Nephron (organoid): ENCODE results near the gene ZRSR2.

Source experiments
- H3K27ac Mint-ChIP-seq, 3 experiments: 2 replicates each; pipeline ENCODE4 v1.8.0; 2020; ENCODE audit warnings: mixed read lengths in 3 of 3, mild to moderate bottlenecking in 2 of 3, moderate library complexity in 1 of 3
- H3K27me3 Mint-ChIP-seq: 2 replicates; pipeline ENCODE4 v1.8.0; 2021; ENCODE audit warnings: low read depth, mild to moderate bottlenecking, moderate library complexity, mixed read lengths
- H3K36me3 Mint-ChIP-seq: 2 replicates; pipeline ENCODE4 v1.8.0; 2020; ENCODE audit warnings: low read depth, mixed read lengths
- H3K4me1 Mint-ChIP-seq: 2 replicates; pipeline ENCODE4 v1.8.0; 2020; ENCODE audit warnings: mixed read lengths
- H3K4me3 Mint-ChIP-seq, 3 experiments: 2 replicates each; pipeline ENCODE4 v1.8.0; 2020; ENCODE audit warnings: mild to moderate bottlenecking in 3 of 3, mixed read lengths in 3 of 3, moderate library complexity in 2 of 3
- H3K9me3 Mint-ChIP-seq: 2 replicates; pipeline ENCODE4 v1.8.0; 2020; ENCODE audit warnings: mixed read lengths
- CTCF ChIP-seq, 3 experiments: fragments of 200-600 bp; sonication (generic); IDR thresholded peaks; one replicate each; pipeline ENCODE4 v1.5.0; 2021; ENCODE audit warnings: antibody characterized with exemption in 3 of 3; ENCODE audit not compliant: unreplicated experiment in 3 of 3

The ZRSR2 gene

GRCh38 chrX:15856222-15856587 is 65.9 kb downstream of the ZRSR2 start:
- H3K27ac Mint-ChIP-seq = peak overlapping the region; percentile 28 to 46 (median 37)
- peaks cover 17% of the 10 kb centered on the region for H3K4me1 Mint-ChIP-seq
- peaks cover 24% of the 10 kb centered on the region for H3K27me3 Mint-ChIP-seq
- H3K4me3 Mint-ChIP-seq = peak overlapping the region; percentile 73 to 81 (median 81)
- TF ChIP-seq CTCF (IDR thresholded peaks at IDR 0.05; ENCODE audit: unreplicated experiment in 3 of 3) = no peak
- H3K9me3 Mint-ChIP-seq = no peaks in the 10 kb centered on the region
- H3K36me3 Mint-ChIP-seq = no peaks in the 10 kb centered on the region

DNA sequence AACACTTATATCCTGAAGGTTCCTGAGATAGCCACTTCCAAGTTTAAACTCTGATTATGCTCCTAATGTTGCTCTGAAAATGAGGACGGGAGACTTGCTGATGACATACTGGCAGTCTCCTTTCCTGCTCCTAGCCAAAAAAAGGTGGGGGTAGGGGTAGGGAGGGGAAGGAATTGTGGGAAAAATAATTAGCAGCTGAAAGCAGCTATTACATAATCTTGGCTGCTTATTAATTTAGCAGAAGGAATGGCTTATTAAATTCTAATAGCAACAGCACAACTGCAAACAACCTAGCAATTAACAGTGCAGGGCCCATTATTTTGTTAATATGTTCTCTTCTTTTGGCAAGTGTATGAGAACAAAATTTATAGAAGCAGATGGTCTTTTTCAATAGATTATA is 66.4 kb downstream of the ZRSR2 start:
- no peak for TF ChIP-seq CTCF (IDR thresholded peaks at IDR 0.05; ENCODE audit: unreplicated experiment in 3 of 3)
- Mint-ChIP-seq H3K27me3 (peaks cover 28% of the 10 kb centered on the region), H3K27ac (peak overlapping the region; percentile 28 to 46 (median 37)), H3K4me3 (peak overlapping the region; percentile 73 to 81 (median 81)), H3K4me1 (peaks cover 17% of the 10 kb centered on the region), H3K36me3 (no peaks in the 10 kb centered on the region), H3K9me3 (no peaks in the 10 kb centered on the region)

- H3K27me3 Mint-ChIP-seq = peaks cover 28% of the 10 kb centered on the region
- H3K36me3 Mint-ChIP-seq = no peaks in the 10 kb centered on the region
- no peak overlapping the region for H3K27ac Mint-ChIP-seq
- peaks cover 17% of the 10 kb centered on the region for H3K4me1 Mint-ChIP-seq
- TF ChIP-seq CTCF (IDR thresholded peaks at IDR 0.05; ENCODE audit: unreplicated experiment in 3 of 3) = no peak
- H3K4me3 Mint-ChIP-seq = no peak overlapping the region
- H3K9me3 Mint-ChIP-seq = no peaks in the 10 kb centered on the region
Measured at GRCh38 chrX:15858051-15858450, 67.8 kb downstream of the ZRSR2 start.

GRCh38 chrX:15860921-15861320 is 70.6 kb downstream of the ZRSR2 start:
- Mint-ChIP-seq H3K4me3 (no peak overlapping the region), H3K9me3 (no peaks in the 10 kb centered on the region), H3K36me3 (no peaks in the 10 kb centered on the region), H3K27ac (no peak overlapping the region), H3K27me3 (peaks cover 19% of the 10 kb centered on the region), H3K4me1 (peaks cover 5% of the 10 kb centered on the region)
- TF ChIP-seq CTCF (IDR thresholded peaks at IDR 0.05; ENCODE audit: unreplicated experiment in 3 of 3) = no peak

DNA sequence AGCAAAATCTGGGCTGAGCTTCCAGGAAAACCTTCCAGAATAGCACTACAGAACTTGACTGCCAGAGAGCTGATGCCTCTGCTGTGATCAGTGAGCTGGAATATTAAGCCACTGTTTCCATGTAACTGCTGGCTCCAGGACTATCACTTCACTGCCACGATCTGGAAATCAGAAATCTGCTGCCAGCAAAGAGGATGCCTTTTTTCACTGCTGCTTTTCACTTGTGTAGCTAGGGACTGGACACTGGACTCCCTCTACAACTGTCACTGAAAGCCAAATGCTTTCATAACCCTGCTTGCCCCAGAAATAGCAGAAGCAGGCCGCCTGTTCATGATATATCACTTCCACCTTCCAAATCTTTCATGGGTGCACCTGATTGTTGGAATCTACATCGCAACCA is 73.7 kb downstream of the ZRSR2 start:
- Mint-ChIP-seq H3K9me3 (no peaks in the 10 kb centered on the region), H3K4me3 (no peak overlapping the region), H3K27ac (no peak overlapping the region), H3K27me3 (peaks cover 4% of the 10 kb centered on the region), H3K36me3 (no peaks in the 10 kb centered on the region), H3K4me1 (no peaks in the 10 kb centered on the region)
- no peak for TF ChIP-seq CTCF (IDR thresholded peaks at IDR 0.05; ENCODE audit: unreplicated experiment in 3 of 3)

GRCh38 chrX:15864629-15865028 is 74.3 kb downstream of the ZRSR2 start:
- H3K27me3 Mint-ChIP-seq = peaks cover 4% of the 10 kb centered on the region
- no peaks in the 10 kb centered on the region for H3K36me3 Mint-ChIP-seq
- H3K4me3 Mint-ChIP-seq = no peak overlapping the region
- H3K27ac Mint-ChIP-seq = no peak overlapping the region
- TF ChIP-seq CTCF (IDR thresholded peaks at IDR 0.05; ENCODE audit: unreplicated experiment in 3 of 3) = no peak
- no peaks in the 10 kb centered on the region for H3K4me1 Mint-ChIP-seq
- no peaks in the 10 kb centered on the region for H3K9me3 Mint-ChIP-seq
